ENCODE results near the gene STK17A.
"Not testable (repeated sequence)": the region's sequence is repeated elsewhere in the genome, so short reads cannot be mapped to it uniquely, and the experiment has no call there.

The STK17A gene

DNA sequence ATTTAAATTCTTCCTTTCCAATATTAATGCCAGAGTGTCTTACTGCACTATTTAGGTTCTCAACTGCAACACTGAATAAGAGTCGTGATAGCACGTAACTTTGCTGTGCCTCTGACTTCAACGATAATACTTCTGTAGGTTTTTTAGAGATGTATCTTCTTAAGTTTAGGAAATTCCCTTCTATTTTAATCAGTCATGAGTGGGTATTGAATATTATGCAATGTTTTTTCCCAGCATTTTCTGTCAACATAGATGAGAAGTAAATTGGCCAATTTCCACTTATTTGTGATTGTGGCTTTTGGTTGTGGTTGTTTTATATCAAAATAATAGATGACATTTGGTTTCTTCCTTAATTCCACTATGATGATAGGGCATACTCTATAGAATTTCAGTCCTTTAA is 6.7 kb upstream of the STK17A start:
- Histone ChIP-seq H3K36me3 (no peaks in the 10 kb centered on the region), H3K27ac (no peak overlapping the region), H3K9me3 (no peaks in the 10 kb centered on the region), H3K27me3 (no peaks in the 10 kb centered on the region), H3K4me3 (no peak overlapping the region), H3K4me1 (no peaks in the 10 kb centered on the region)
- TF ChIP-seq, protein P1, sequence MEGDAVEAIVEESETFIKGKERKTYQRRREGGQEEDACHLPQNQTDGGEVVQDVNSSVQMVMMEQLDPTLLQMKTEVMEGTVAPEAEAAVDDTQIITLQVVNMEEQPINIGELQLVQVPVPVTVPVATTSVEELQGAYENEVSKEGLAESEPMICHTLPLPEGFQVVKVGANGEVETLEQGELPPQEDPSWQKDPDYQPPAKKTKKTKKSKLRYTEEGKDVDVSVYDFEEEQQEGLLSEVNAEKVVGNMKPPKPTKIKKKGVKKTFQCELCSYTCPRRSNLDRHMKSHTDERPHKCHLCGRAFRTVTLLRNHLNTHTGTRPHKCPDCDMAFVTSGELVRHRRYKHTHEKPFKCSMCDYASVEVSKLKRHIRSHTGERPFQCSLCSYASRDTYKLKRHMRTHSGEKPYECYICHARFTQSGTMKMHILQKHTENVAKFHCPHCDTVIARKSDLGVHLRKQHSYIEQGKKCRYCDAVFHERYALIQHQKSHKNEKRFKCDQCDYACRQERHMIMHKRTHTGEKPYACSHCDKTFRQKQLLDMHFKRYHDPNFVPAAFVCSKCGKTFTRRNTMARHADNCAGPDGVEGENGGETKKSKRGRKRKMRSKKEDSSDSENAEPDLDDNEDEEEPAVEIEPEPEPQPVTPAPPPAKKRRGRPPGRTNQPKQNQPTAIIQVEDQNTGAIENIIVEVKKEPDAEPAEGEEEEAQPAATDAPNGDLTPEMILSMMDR (IDR thresholded peaks at IDR 0.05) = no peak
- no peak for DNase-seq
- intact Hi-C loops (cut with DNase I; ENCODE audit: low total_unique reads) = no loop called here

DNA sequence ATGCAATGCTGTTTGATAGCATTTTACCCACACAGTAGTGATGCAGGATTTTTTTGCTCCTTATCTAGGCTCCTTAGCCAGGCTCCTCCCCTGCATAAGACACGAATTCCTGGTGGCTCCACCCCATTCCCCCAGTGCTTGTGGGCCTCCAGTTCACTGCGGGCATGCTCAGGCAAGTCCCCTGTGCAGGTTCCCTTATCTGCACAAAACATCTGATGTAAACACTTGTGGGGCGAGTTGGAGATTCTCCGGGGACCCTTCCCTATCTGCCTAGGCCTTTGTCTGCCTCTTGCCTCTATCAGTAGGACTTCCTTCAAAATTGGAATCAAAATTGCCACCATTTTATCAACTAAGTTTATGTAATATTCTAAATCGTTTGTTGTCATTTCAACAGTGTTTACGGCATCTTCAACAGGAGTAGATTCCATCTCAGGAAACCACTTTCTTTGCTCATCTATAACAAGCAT is 5.4 kb upstream of the STK17A start:
- Histone ChIP-seq H3K27ac (no peak overlapping the region), H3K9me3 (no peaks in the 10 kb centered on the region), H3K4me3 (no peak overlapping the region), H3K27me3 (no peaks in the 10 kb centered on the region), H3K36me3 (no peaks in the 10 kb centered on the region), H3K4me1 (peaks cover 0 to 5% (median 1%) of the 10 kb centered on the region in 4 donors)
- DNase-seq = no peak
- intact Hi-C loops (cut with DNase I; ENCODE audit: low total_unique reads) = no loop called here
- TF ChIP-seq, protein P1 (IDR thresholded peaks at IDR 0.05) = no peak

DNA sequence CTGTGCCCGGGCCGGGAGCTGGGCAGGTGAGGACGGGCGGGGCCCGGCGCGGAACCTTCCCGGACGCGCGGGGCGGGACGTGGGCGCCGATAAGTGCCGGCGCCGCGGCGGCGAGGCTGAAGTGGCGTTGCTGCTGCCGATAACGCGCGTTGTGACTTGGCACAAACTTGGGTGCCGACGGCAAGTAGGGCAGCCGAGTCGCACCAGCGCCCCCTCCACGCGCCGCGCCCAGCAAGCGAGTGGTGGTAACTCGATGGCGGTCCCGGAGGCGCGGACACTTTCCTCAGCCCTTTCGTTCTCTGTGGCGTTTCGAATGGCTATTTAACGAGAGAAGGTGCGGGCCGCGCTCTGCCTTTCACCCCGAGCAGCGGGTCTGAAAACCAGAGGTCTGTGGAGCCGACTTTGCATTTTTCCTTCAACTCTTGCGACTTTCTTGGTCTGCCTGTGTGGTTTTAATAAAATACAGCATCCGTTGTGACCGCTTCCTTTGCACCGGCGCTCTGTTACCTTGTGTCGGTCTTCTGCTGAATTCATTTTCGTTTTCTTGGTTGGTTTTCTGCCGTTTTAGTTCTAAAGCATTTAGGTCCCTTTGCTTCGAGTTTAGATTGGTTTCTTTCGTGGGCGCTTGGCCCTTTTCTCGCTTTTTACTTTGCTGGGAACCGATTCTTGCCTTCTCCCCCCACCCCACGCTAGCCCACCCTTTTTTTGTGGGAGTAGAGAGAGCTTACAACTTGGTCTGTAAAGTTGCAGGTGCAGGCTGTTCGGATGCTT is 701 bp downstream of the STK17A start:
- peak overlapping the region; percentile 87 to 91 for H3K27ac ChIP-seq
- TF ChIP-seq, protein P1 (IDR thresholded peaks at IDR 0.05) = peak in 1 of 2 experiments; percentile 22
- H3K4me3 ChIP-seq = peak overlapping the region; percentile 76 to 85
- no peaks in the 10 kb centered on the region for H3K27me3 ChIP-seq
- intact Hi-C loops (cut with DNase I; ENCODE audit: low total_unique reads) = loop anchor here (2.0 to 10.0 kb wide), 4 partner anchors 61 to 251 kb away; no protein-coding TSS in a partner anchor
- no peaks in the 10 kb centered on the region for H3K36me3 ChIP-seq
- peaks cover 0 to 47% (median 26%) of the 10 kb centered on the region in 4 donors for H3K4me1 ChIP-seq
- peak; percentile 73 to 84 for DNase-seq
- no peaks in the 10 kb centered on the region for H3K9me3 ChIP-seq

DNA sequence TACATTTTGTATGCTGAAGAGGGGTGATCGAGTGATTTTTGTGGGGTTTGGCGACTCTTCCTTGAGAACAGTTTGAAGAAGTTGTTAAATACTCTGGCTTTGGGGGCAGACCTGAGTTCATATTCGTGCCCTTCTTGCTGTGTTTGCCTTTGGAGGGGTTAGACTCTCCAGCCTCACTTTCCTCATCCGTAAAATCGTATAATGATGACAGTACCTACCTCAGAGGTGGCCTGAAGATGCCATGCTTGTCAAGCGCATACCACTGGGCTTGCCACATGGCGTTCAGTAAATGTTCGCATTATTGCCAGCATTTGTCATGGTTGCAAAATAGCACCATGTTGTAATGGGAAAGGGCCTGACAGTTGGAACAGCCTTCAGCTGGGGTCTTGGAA is 1.3 kb downstream of the STK17A start:
- intact Hi-C loops (cut with DNase I; ENCODE audit: low total_unique reads) = loop anchor here (5.0 to 10.0 kb wide), 3 partner anchors 61 to 251 kb away; no protein-coding TSS in a partner anchor
- TF ChIP-seq, protein P1 (IDR thresholded peaks at IDR 0.05) = no peak
- Histone ChIP-seq H3K36me3 (no peaks in the 10 kb centered on the region), H3K27ac (peak overlapping the region; percentile 87 to 91), H3K4me3 (peak overlapping the region; percentile 76 to 85), H3K4me1 (peaks cover 0 to 53% (median 28%) of the 10 kb centered on the region in 4 donors), H3K27me3 (no peaks in the 10 kb centered on the region), H3K9me3 (no peaks in the 10 kb centered on the region)
- DNase-seq = no peak

DNA sequence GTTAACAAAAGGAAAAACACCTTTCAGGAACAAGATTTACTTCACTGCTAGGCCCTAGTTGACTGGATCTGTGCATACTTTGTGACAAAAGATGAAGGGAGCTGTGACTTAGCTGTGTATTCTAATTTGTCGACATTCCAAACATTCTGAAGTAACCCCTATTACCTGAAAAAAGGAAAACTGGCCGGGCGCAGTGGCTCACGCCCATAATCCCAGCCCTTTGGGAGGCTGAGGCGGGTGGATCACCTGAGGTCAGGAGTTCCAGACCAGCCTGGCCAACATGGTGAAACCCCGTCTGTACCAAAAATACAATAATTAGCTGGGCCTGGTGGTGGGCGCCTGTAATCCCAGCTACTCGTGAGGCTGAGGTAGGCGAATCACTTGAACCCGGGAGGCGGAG is 1.8 kb downstream of the STK17A start:
- H3K27ac ChIP-seq = peak overlapping the region; percentile 87 to 91
- H3K9me3 ChIP-seq, DNase-seq, H3K27me3 ChIP-seq, H3K36me3 ChIP-seq: not testable (repeated sequence)
- peaks cover 0 to 58% (median 28%) of the 10 kb centered on the region in 4 donors for H3K4me1 ChIP-seq
- intact Hi-C loops (cut with DNase I; ENCODE audit: low total_unique reads) = loop anchor here (5.0 to 10.0 kb wide), 3 partner anchors 60 to 250 kb away; no protein-coding TSS in a partner anchor
- H3K4me3 ChIP-seq = peak overlapping the region; percentile 76 to 85

DNA sequence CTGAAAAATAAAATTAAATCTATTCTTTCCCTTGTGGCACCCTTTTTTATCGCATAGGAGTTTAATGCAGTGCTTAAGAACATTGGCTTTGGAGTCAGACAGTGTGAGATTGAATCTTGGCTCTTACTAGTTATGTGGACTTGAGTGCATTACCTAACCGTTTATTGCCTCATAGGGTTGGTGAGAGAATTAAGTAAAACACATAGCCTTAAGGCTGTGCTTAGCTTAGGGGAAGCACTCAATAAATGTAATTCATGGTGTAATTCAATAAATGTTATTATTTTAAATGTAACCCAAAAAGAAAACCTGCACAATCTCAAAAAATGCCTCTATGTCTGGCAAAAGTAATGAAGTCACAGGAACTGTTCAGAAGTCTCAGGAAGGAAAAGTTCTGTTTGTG is 2.7 kb downstream of the STK17A start:
- intact Hi-C loops (cut with DNase I; ENCODE audit: low total_unique reads) = loop anchor here (10.0 kb wide), 2 partner anchors 59 to 249 kb away; no protein-coding TSS in a partner anchor
- Histone ChIP-seq H3K27me3 (no peaks in the 10 kb centered on the region), H3K4me3 (peak overlapping the region; percentile 76 to 85), H3K4me1 (peaks cover 0 to 67% (median 29%) of the 10 kb centered on the region in 4 donors), H3K36me3 (no peaks in the 10 kb centered on the region), H3K27ac (peak overlapping the region; percentile 48 to 87), H3K9me3 (no peaks in the 10 kb centered on the region)
- TF ChIP-seq, protein P1 (IDR thresholded peaks at IDR 0.05) = no peak
- DNase-seq = no peak

All from tibial artery (tissue), 4 donors.